ENCODE measurements around the gene TLR8. TPM values are rescaled to one million over a fixed set of nuclear protein-coding genes. Genes with fewer than 3 reads are reported as not detected.

TLR8 gene
- total and polyA plus RNA-seq, 2 experiments from 2014 or later: not detected

DNA sequence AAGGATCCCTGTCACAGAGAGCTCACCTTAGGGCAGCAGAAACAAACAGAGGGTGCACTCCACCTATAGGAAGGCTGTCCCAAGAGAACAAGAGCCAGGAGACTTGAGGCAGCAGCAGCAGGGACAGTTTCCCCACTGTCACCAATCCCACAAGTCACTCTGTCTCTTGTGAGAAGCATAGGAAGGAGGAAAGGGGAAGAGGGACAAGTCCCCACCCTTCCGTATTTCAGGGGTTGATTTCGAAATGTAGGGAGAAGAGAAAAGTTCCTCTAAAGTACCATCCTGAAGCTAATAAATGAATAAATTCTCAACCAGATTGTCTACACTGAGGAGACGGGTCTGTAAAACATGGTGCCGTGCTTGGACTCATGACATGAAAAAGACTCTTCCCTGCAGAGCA is 9.5 kb upstream of the TLR8 start:
- TF ChIP-seq, protein P1, sequence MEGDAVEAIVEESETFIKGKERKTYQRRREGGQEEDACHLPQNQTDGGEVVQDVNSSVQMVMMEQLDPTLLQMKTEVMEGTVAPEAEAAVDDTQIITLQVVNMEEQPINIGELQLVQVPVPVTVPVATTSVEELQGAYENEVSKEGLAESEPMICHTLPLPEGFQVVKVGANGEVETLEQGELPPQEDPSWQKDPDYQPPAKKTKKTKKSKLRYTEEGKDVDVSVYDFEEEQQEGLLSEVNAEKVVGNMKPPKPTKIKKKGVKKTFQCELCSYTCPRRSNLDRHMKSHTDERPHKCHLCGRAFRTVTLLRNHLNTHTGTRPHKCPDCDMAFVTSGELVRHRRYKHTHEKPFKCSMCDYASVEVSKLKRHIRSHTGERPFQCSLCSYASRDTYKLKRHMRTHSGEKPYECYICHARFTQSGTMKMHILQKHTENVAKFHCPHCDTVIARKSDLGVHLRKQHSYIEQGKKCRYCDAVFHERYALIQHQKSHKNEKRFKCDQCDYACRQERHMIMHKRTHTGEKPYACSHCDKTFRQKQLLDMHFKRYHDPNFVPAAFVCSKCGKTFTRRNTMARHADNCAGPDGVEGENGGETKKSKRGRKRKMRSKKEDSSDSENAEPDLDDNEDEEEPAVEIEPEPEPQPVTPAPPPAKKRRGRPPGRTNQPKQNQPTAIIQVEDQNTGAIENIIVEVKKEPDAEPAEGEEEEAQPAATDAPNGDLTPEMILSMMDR (IDR thresholded peaks at IDR 0.05; ENCODE audit: low read depth, low read length): no peak
- DNase-seq (ENCODE audit: low read depth in 1 of 2, low spot score in 1 of 2): no peak

DNA sequence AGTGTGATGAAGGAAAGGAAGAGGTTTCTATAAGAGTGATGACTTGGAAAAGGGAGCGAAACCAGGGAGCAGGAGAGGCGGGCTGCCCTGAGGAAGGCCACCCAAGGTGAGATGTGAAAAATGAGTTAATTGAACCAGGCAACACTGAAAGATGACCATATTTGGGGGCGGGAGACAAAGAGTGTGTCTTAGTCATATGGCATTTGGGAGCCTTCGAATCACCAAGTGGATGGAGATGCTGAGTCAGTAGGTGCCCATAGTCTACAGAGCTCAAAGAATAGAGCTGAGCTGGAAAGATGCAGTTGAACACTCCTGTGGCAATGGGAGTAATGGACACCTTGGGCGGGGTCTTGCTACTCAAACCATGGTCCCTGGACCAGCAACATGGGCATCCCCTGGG is 8.3 kb upstream of the TLR8 start:
- H3K27me3 ChIP-seq: no peaks in the 10 kb centered on the region
- TF ChIP-seq, protein P1 (IDR thresholded peaks at IDR 0.05; ENCODE audit: low read depth, low read length): no peak
- H3K4me1 ChIP-seq (ENCODE audit: low read depth): no peaks in the 10 kb centered on the region
- H3K27ac ChIP-seq: no peak overlapping the region
- no peak overlapping the region for H3K4me3 ChIP-seq
- no peaks in the 10 kb centered on the region for H3K36me3 ChIP-seq
- no peak for DNase-seq (ENCODE audit: low read depth in 1 of 2, low spot score in 1 of 2)
- no peaks in the 10 kb centered on the region for H3K9me3 ChIP-seq (ENCODE audit: low read depth)

More for the DNA sequence above, 9.5 kb upstream of the TLR8 start:
- H3K36me3 ChIP-seq: no peaks in the 10 kb centered on the region
- H3K9me3 ChIP-seq (ENCODE audit: low read depth): no peaks in the 10 kb centered on the region
- no peaks in the 10 kb centered on the region for H3K27me3 ChIP-seq
- no peak overlapping the region for H3K27ac ChIP-seq
- no peak overlapping the region for H3K4me3 ChIP-seq
- no peaks in the 10 kb centered on the region for H3K4me1 ChIP-seq (ENCODE audit: low read depth)

DNA sequence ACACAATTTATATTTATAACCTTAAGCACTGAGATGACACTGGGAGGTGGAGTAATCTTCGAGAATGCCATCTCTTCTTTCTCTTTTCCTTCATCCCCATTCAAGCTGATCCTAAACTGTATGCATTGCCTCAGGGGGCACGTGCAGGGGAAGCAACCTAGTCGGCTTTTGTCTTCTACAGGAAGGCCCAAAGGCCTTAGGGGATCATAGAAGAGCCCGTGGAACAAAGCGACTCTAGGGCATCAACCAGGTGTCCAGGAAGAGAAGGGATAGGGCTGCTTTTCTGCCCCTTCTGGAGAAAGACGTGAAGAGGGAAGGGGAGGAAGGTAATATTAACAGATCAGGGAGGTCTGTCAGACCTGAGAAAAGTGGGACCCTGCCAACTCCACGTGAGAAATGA is 6.9 kb upstream of the TLR8 start:
- H3K27ac ChIP-seq: no peak overlapping the region
- H3K27me3 ChIP-seq: no peaks in the 10 kb centered on the region
- H3K9me3 ChIP-seq (ENCODE audit: low read depth): no peaks in the 10 kb centered on the region
- DNase-seq (ENCODE audit: low read depth in 1 of 2, low spot score in 1 of 2): no peak
- no peak overlapping the region for H3K4me3 ChIP-seq
- no peaks in the 10 kb centered on the region for H3K36me3 ChIP-seq
- H3K4me1 ChIP-seq (ENCODE audit: low read depth): no peaks in the 10 kb centered on the region
- TF ChIP-seq, protein P1 (IDR thresholded peaks at IDR 0.05; ENCODE audit: low read depth, low read length): no peak

DNA sequence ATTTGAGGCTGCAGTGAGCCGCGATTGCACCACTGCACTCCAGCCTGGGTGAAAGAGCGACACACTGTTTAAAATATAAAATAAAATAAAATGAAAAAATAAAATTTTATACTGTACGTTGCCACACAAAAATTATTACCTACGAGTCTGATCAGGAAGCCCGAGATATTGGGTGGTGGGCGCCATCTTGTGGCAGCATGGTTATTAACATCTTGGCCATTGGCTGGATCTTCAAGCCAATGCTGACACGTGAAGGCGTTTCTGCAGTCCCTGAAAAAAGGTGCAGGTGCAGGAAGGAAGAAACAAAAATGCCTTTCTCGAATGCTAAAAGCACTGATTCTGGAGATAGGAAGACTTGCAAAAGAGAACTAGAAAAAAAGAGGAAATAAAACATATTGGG is 4.9 kb upstream of the TLR8 start:
- DNase-seq (ENCODE audit: low read depth in 1 of 2, low spot score in 1 of 2): peak; percentile 40 to 63
- no peaks in the 10 kb centered on the region for H3K36me3 ChIP-seq
- no peak overlapping the region for H3K4me3 ChIP-seq
- no peaks in the 10 kb centered on the region for H3K27me3 ChIP-seq
- no peak overlapping the region for H3K27ac ChIP-seq
- TF ChIP-seq, protein P1 (IDR thresholded peaks at IDR 0.05; ENCODE audit: low read depth, low read length): peak; percentile 54
- no peaks in the 10 kb centered on the region for H3K4me1 ChIP-seq (ENCODE audit: low read depth)
- no peaks in the 10 kb centered on the region for H3K9me3 ChIP-seq (ENCODE audit: low read depth)

DNA sequence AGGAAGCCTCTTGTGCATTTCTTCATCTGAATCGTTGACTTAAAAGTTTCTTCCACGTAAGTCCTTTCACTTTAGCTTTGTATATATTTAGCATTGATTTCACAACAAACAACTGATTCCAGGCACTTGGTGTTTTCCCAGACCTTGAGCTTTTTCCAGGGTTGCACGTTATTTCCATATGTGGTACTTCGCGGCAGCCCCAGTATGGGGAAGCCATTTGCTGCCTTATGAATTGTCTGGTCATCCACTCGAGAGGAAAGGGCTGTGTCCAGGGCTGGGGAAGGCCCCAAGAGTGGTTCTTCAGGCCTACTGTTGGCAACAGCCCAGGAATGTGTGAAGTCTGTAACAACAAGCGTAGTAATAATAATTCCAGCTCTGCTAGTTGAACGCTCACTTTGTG is 2.8 kb upstream of the TLR8 start:
- no peaks in the 10 kb centered on the region for H3K36me3 ChIP-seq
- H3K9me3 ChIP-seq (ENCODE audit: low read depth): no peaks in the 10 kb centered on the region
- no peaks in the 10 kb centered on the region for H3K4me1 ChIP-seq (ENCODE audit: low read depth)
- DNase-seq (ENCODE audit: low read depth in 1 of 2, low spot score in 1 of 2): peak in 1 of 2 donors; percentile 33
- no peaks in the 10 kb centered on the region for H3K27me3 ChIP-seq
- H3K27ac ChIP-seq: no peak overlapping the region
- H3K4me3 ChIP-seq: no peak overlapping the region
- TF ChIP-seq, protein P1 (IDR thresholded peaks at IDR 0.05; ENCODE audit: low read depth, low read length): no peak

Measured in cardiac muscle cell (in vitro differentiated cells and primary cell).